Lung (tissue), 12 donors: ENCODE data around the gene RAP1B. TPM values are rescaled to one million over a fixed set of nuclear protein-coding genes. Genes with fewer than 3 reads are reported as not detected.

Experiments used
- ATAC-seq: fragments of 200-7000 bp; cut with Tn5 transposase; one replicate; pipeline ENCODE4 v1.9.1; 2020; ENCODE audit warnings: moderate number of reproducible peaks; ENCODE audit not compliant: insufficient read depth, low FRiP score
- DNase-seq, 3 donors: peaks; one replicate each; pipeline ENCODE4 v3.0.0-alpha.2; 2013 to 2017
- H3K27ac ChIP-seq, 2 donors: one replicate each; pipeline ENCODE4 v1.5.1; 2013; ENCODE audit warnings: mild to moderate bottlenecking in 2 of 2, moderate library complexity in 2 of 2, control low read depth in 1 of 2, inconsistent platforms in 1 of 2, low read depth in 1 of 2, low read length in 1 of 2
- H3K27me3 ChIP-seq, 3 donors: one replicate each; pipeline ENCODE4 v1.5.1; 2013; ENCODE audit warnings: low read length in 2 of 3; ENCODE audit not compliant: control insufficient read depth in 3 of 3, insufficient read depth in 3 of 3
- H3K36me3 ChIP-seq, 4 donors: one replicate each; pipeline ENCODE4 v1.5.1; 2013; ENCODE audit warnings: low read length in 4 of 4, mild to moderate bottlenecking in 1 of 4, moderate library complexity in 1 of 4; ENCODE audit not compliant: control insufficient read depth in 4 of 4, insufficient read depth in 4 of 4
- H3K4me1 ChIP-seq, 5 donors: one replicate each; pipeline ENCODE4 v1.5.1; 2013; ENCODE audit warnings: low read length in 5 of 5, mild to moderate bottlenecking in 2 of 5, moderate library complexity in 1 of 5; ENCODE audit not compliant: control insufficient read depth in 5 of 5, insufficient read depth in 5 of 5
- H3K4me3 ChIP-seq: one replicate; pipeline ENCODE4 v1.5.1; 2013; ENCODE audit warnings: mild to moderate bottlenecking, control low read depth, moderate library complexity
- H3K9ac ChIP-seq, 2 donors: one replicate each; pipeline ENCODE4 v1.5.1; 2013; ENCODE audit warnings: low read length in 2 of 2, control low read depth in 1 of 2; ENCODE audit not compliant: insufficient read depth in 1 of 2
- H3K9me3 ChIP-seq, 4 donors: one replicate each; pipeline ENCODE4 v1.5.1; 2013; ENCODE audit warnings: low read length in 3 of 4, mild to moderate bottlenecking in 1 of 4, moderate library complexity in 1 of 4; ENCODE audit not compliant: control insufficient read depth in 4 of 4, insufficient read depth in 3 of 4
- WGBS, 2 donors: extraction: QIAGEN DNeasy Blood & Tissue Kit; methylation state at CpG; one replicate each; pipeline ENCODE4 v1.1.7; 2013; 5-methylcytosine and 5-hydroxymethylcytosine counted together
- polyA plus RNA-seq, 2 donors: library from polyadenylated mRNA; stranded (reverse); fragments of 200-250 nt; gene quantifications; one replicate each; pipeline ENCODE4 v1.2.1, GENCODE V29; 2013
- total RNA-seq, 2 donors: library from RNA; depleted of rRNA in 1 of 2; stranded (reverse); fragments of >200 nt in 1 of 2; gene quantifications; one replicate each; pipeline ENCODE4 v1.2.1, GENCODE V29; 2014 to 2021
- TF ChIP-seq, protein P1 (sequence below): IDR thresholded peaks from 2 replicates; pipeline ENCODE4 v1.5.1; 2012; ENCODE audit warnings: mild to moderate bottlenecking; ENCODE audit errors: control extremely low read depth, extremely low read depth
- donor health status: control.
- donor health status: control.
- donor health status: Bipolar disorder and iron deficiency.
- donor health status: healthy.
- donor health status: DM: yes; HTN: yes; CAD: no.

The RAP1B gene
- total and polyA plus RNA-seq, 4 donors = 79.1 to 285 (median 172) TPM

- Histone ChIP-seq H3K36me3 (no peaks in the 10 kb centered on the region), H3K4me3 (no peak overlapping the region), H3K27me3 (no peaks in the 10 kb centered on the region), H3K27ac (no peak overlapping the region), H3K4me1 (no peaks in the 10 kb centered on the region), H3K9me3 (peaks cover 0 to 10% (median 7%) of the 10 kb centered on the region in 4 donors), H3K9ac (no peak overlapping the region)
- DNase-seq (no peak), ATAC-seq (no peak)
- TF ChIP-seq, protein P1, sequence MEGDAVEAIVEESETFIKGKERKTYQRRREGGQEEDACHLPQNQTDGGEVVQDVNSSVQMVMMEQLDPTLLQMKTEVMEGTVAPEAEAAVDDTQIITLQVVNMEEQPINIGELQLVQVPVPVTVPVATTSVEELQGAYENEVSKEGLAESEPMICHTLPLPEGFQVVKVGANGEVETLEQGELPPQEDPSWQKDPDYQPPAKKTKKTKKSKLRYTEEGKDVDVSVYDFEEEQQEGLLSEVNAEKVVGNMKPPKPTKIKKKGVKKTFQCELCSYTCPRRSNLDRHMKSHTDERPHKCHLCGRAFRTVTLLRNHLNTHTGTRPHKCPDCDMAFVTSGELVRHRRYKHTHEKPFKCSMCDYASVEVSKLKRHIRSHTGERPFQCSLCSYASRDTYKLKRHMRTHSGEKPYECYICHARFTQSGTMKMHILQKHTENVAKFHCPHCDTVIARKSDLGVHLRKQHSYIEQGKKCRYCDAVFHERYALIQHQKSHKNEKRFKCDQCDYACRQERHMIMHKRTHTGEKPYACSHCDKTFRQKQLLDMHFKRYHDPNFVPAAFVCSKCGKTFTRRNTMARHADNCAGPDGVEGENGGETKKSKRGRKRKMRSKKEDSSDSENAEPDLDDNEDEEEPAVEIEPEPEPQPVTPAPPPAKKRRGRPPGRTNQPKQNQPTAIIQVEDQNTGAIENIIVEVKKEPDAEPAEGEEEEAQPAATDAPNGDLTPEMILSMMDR = no peak
- 63 to 76% methylated on average over 6 of the region's 6 CpGs for WGBS, 2 donors
Measured at GRCh38 chr12:68591734-68592418, 18.8 kb upstream of the RAP1B start.

DNA sequence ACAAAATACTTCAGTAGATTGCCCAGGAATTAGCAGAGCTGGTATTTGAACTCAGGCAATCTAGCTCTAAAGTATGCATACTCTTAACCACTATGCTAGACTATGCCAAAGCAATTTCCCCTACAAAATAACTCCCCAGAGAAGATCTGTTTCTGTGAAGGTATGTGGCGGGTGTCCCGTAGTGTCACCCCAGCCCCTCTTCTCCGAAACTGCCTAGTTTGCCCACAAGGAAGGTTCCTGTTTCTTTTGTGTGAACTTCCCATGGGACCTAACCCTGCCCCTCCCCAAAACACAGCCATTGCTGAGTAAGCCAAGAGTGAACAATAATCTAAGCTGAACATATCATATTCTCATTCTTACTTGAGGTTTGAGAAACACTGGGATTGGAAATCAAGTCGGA lies 15.5 kb upstream of the RAP1B start:
- Histone ChIP-seq H3K36me3 (no peaks in the 10 kb centered on the region), H3K27me3 (no peaks in the 10 kb centered on the region), H3K9me3 (peaks cover 0 to 6% (median 3%) of the 10 kb centered on the region in 4 donors), H3K4me1 (no peaks in the 10 kb centered on the region), H3K9ac (no peak overlapping the region), H3K4me3 (no peak overlapping the region), H3K27ac (no peak overlapping the region)
- ATAC-seq (no peak), DNase-seq (no peak)
- WGBS, 2 donors = 90 to 97% methylated on average over 4 of the region's 4 CpGs
- TF ChIP-seq, protein P1 = no peak

- 36 to 59% methylated on average over 1 of the region's 1 CpG for WGBS, 2 donors
- TF ChIP-seq, protein P1 = no peak
Measured at GRCh38 chr12:68601767-68602166, 8.9 kb upstream of the RAP1B start.

GRCh38 chr12:68602720-68603119 lies 8.0 kb upstream of the RAP1B start:
- no peak overlapping the region for H3K27ac ChIP-seq
- peaks cover 0 to 1% (median 0%) of the 10 kb centered on the region in 5 donors for H3K4me1 ChIP-seq
- H3K9ac ChIP-seq = no peak overlapping the region
- H3K4me3 ChIP-seq = no peak overlapping the region
- no peaks in the 10 kb centered on the region for H3K9me3 ChIP-seq
- 62 to 80% methylated on average over 6 of the region's 6 CpGs for WGBS, 2 donors
- ATAC-seq = no peak
- no peaks in the 10 kb centered on the region for H3K27me3 ChIP-seq
- TF ChIP-seq, protein P1 = no peak
- DNase-seq = no peak
- H3K36me3 ChIP-seq = no peaks in the 10 kb centered on the region

More at GRCh38 chr12:68601767-68602166, 8.9 kb upstream of the RAP1B start:
- Histone ChIP-seq H3K9me3 (no peaks in the 10 kb centered on the region), H3K36me3 (no peaks in the 10 kb centered on the region), H3K9ac (no peak overlapping the region), H3K4me3 (no peak overlapping the region), H3K27me3 (no peaks in the 10 kb centered on the region), H3K27ac (no peak overlapping the region), H3K4me1 (peaks cover 0 to 1% (median 0%) of the 10 kb centered on the region in 5 donors)
- no peak for DNase-seq
- ATAC-seq = no peak
